Effector CD4-positive, alpha-beta T cell (primary cell): ENCODE results near the gene PIK3R3.

Experiments used
- DNase-seq: peaks from one replicate; pipeline ENCODE4 v3.0.0-alpha.2; 2020

PIK3R3 gene

DNA sequence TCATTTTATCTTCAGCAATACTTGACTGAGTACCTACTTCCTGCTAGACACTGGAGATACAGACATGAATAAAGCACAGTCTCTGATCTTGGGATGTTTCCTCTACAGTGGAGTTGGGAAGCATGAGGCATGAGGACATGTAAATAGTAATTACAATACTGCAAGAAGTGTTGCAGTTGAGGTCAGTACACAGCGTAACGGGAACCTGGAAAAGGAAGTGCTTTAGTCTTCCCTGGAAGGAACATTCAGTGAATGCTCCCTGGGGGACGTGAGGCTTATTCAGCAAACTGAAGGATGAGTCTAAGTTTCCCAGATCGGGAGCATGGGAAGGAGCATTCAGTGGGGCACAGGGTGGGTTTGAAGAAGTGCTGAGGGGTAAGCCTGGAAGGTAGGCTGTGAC is 112.4 kb downstream of the PIK3R3 start:
- DNase-seq: no peak

DNA sequence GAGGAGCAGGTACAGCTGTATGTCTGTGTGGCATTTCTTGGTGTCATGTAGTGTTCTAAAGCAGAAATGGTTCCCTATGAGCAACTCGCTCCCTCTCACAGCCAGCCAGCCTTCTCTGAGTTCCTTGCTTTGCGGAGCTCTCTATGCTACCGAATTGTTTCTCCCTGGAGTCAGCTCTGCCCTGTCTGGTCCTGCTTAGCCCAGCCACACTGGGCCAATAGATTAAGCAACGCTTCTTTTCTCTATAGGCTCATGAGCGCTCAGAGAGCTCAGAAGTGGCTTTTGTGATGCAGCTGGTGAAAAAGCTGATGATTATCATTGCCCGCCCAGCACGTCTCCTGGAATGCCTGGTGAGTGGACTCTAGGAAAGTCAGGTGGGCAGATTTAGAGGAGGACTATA is 113.1 kb downstream of the PIK3R3 start:
- no peak for DNase-seq

- no peak for DNase-seq
Measured at GRCh38 chr1:46017876-46018503, 114.4 kb downstream of the PIK3R3 start.

GRCh38 chr1:46013581-46013980 is 118.8 kb downstream of the PIK3R3 start:
- no peak for DNase-seq

GRCh38 chr1:46012236-46012635 is 120.2 kb downstream of the PIK3R3 start:
- DNase-seq: no peak

- DNase-seq: no peak
Measured at GRCh38 chr1:46011121-46011695, 121.2 kb downstream of the PIK3R3 start.

DNA sequence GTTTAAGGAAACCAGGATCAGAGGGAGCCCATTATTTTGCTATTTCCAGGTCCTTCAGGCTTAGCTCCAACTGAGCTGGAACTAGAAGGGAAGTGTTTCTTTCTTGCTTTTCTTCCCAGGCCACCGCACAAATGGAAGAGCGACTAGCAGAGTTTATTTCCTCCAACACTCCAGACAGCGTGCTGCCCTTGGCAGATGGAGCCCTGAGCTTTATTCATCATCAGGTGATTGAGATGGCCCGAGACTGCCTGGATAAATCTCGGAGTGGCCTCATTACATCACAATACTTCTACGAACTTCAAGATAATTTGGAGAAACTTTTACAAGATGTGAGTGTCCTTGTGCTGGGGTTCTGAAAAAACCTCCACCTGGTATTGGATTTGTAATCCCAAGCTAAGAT is 121.8 kb downstream of the PIK3R3 start:
- DNase-seq: no peak

- DNase-seq: no peak
Measured at GRCh38 chr1:46008585-46008984, 123.8 kb downstream of the PIK3R3 start.

DNA sequence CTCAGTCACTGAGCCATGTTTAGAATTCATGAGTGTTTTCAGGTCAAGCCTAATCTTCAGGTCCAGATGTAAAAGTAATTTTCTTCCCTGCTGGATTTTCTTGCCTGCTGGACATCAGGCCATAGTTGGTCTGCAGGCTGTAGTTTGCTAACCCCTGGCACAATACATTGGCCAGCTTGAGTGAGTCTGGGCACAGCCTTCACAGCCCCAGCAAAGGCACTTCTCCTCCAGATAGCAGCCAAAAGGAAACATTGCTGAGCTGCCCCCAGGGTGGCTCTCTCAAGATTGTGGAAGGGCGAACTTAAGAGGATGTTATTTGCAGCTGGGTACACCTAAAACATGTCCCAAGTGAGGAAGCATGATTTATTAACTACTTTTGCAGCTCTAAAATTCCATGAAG is 126.8 kb downstream of the PIK3R3 start:
- DNase-seq: no peak

DNA sequence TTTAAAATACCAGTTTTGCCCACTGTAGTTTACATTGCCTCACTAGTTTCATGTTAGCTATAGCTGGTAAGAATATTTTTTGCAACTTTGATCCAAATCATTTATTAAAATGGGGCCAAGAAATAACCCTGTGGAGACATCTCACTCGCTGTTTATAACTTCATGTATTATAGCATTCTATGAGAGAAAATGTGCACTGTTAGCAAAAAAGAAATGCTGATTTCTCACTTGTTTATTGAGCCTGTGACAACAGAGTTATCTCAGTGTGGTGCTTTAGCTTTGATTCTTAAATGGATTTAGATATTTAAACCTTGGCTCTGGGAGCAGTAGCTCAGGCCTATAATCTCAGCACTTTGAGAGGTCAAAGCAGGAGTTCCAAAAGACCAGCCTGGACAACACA is 127.9 kb downstream of the PIK3R3 start:
- DNase-seq: no peak

DNA sequence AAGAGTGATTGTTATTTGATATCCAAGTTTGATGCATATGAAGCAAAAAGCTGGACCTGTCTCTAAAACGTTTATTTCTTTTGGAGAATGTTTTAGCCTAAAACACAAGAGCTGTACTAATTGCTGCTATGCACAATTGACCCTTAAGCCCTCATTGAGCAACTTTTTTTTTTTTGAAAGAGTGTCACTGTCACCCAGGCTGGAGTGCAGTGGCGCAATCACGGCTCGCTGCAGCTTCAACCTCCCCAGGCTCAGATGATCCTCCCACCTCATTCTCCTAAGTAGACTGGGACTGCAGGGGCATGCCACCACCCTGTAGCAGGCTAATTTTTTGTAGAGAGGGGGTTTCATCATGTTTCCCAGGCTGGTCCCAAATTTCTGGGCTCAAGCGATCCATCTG is 129.1 kb downstream of the PIK3R3 start:
- no peak for DNase-seq

DNA sequence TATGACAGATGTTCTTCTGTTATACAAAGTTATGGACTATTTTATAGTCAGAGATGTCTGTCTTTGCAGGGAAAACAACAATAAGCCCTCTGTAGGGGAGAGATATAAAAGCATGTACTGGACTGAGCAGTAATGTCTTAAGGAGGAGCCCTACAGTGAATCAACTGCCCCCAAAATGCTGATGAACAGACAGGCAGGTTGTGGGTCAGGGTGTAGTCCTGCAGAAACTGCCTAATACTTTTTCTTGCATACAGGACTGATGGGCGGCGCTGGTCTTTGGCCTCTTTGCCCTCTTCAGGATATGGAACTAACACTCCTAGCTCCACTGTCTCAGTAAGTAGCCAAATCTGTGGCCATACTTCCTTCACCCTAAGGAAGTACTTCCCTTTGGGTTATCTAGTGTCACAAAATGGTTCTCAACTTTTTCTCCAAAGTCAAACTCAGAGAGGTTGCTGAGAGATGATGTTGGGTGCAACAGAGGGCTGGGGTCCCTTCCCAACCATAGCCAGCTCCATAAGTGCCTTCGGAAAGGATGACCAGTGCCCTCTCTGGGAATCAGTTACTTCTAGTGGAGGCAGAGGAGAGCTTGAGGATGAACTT is 129.8 kb downstream of the PIK3R3 start:
- DNase-seq: no peak

DNA sequence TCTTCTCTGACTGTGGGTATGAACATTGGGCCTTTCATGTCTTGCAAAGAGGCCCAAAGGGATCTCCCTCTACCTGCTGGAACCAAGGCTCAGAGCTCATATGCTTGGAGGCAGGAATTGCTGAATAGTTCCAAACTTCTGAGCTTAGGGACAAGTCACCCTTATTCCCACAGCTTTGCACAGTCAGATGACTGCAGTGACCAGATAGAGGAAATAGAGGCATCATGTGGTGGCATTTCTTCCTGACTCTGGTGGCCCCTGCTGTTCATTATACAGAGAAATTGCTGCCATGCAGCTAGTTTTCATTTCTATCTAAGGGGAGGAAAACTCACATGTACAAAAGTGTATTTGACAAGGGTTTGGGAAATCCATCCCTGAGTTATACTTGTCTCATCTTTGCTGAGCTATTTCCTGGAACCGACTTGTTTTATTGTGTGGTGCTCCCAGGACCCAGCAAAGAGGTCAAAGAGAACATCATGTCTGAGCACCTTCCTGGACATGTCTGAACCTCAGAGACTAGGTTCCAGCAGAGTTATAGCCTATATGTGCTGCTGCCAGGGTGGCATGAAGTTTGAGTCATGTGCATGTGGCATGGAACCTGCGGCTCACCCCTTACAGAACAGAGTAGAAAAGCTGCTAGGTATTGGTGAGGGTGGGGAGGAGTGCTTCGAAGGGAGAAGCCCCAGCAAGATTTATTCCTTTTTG is 131.2 kb downstream of the PIK3R3 start:
- DNase-seq: no peak

- no peak for DNase-seq
Measured at GRCh38 chr1:45999507-45999906, 132.9 kb downstream of the PIK3R3 start.

DNA sequence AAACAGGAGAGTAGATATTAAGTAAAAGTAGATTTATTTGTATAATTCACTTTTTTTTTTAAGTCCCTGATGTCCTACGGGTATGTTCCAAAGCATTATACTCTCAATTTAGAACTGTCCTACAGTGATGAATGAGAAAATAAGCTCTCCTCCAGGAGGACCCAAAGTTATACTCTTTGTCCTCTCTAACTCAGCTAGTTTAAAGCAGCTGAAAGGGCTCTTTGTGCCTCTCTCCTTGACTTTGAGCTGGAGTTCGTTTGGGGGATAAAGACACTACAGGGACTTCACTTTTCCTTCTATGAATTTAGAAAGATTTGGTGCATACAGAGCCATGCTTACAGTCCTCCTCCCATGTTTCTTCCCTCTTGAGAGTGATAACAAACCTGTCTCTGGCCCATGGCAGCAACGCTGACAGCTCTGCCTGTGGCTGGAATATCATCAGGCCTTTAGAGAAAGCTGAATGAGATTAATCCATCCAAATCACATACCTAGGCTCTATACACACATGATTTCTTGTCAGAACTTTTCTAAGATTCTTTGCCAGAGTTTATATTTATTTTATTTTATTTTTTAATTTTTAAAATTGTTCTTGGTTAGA is 134.3 kb downstream of the PIK3R3 start:
- no peak for DNase-seq

GRCh38 chr1:45995298-45995697 is 137.1 kb downstream of the PIK3R3 start:
- no peak for DNase-seq

DNA sequence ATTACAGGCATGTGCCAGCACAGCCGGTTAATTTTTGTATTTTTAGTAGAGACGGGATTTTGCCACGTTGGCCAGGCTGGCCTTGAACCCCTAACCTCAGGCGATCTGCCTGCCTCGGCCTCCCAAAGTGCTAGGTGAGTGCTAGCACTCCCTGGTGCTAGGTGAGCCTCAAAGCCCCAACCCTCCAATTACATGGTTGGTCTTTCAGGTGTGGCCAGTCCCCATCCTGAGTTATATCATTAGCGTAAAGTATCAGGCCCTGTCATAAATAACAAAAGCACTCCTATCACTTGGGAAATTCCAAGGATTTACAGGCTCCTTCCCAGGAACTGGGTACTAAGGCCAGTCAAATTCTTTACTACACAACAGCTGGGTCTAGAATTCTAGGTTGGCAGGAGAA is 138.0 kb downstream of the PIK3R3 start:
- no peak for DNase-seq
